HepG2 (cell line): ENCODE results near the gene BTBD19. TPM values are rescaled to one million over a fixed set of nuclear protein-coding genes. Genes with fewer than 3 reads are reported as not detected.

Source experiments
- ETV6 ChIP-seq: sonication (generic); formaldehyde crosslinking; conservative IDR thresholded peaks from 2 replicates; pipeline ENCODE4 v1.4.0; 2020; ENCODE audit warnings: missing genetic modification reagents
- FOXJ3 ChIP-seq: sonication (generic); formaldehyde crosslinking; IDR thresholded peaks from 2 replicates; pipeline ENCODE4 v1.4.0; 2020; ENCODE audit warnings: missing genetic modification reagents, mild to moderate bottlenecking, borderline replicate concordance
- FOXK1 ChIP-seq: sonication (generic); formaldehyde crosslinking; IDR thresholded peaks from 2 replicates; pipeline ENCODE4 v1.4.0; 2020; ENCODE audit warnings: low read depth, missing genetic modification reagents, borderline replicate concordance
- HINFP ChIP-seq: sonication (generic); formaldehyde crosslinking; IDR thresholded peaks from 2 replicates; pipeline ENCODE4 v1.4.0; 2020; ENCODE audit warnings: low read depth, mild to moderate bottlenecking, missing genetic modification reagents
- ISL2 ChIP-seq: sonication (generic); formaldehyde crosslinking; IDR thresholded peaks from 2 replicates; pipeline ENCODE4 v1.5.0; 2020; ENCODE audit warnings: missing genetic modification reagents
- ISX ChIP-seq: sonication (generic); formaldehyde crosslinking; conservative IDR thresholded peaks from 2 replicates; pipeline ENCODE4 v1.5.0; 2020; ENCODE audit warnings: missing genetic modification reagents
- MYNN ChIP-seq: sonication (generic); formaldehyde crosslinking; IDR thresholded peaks from 2 replicates; pipeline ENCODE4 v1.4.0; 2020; ENCODE audit warnings: mild to moderate bottlenecking, low read depth, missing genetic modification reagents
- RORA ChIP-seq: sonication (generic); formaldehyde crosslinking; IDR thresholded peaks from 2 replicates; pipeline ENCODE4 v1.5.0; 2020; ENCODE audit warnings: mild to moderate bottlenecking, missing genetic modification reagents, moderate library complexity
- SRY ChIP-seq: sonication (generic); formaldehyde crosslinking; IDR thresholded peaks from 2 replicates; pipeline ENCODE4 v1.8.0; 2022; ENCODE audit warnings: mild to moderate bottlenecking, missing genetic modification reagents
- TRAFD1 ChIP-seq: sonication (generic); formaldehyde crosslinking; IDR thresholded peaks from 2 replicates; pipeline ENCODE4 v1.5.1; 2020; ENCODE audit warnings: missing genetic modification reagents, mild to moderate bottlenecking, borderline replicate concordance
- ZFP37 ChIP-seq: sonication (generic); formaldehyde crosslinking; IDR thresholded peaks from 2 replicates; pipeline ENCODE4 v1.4.0; 2020; ENCODE audit warnings: missing genetic modification reagents, borderline replicate concordance
- ZMAT5 ChIP-seq: sonication (generic); formaldehyde crosslinking; IDR thresholded peaks from 2 replicates; pipeline ENCODE4 v1.5.0; 2020; ENCODE audit warnings: mild to moderate bottlenecking, low read depth, missing genetic modification reagents, borderline replicate concordance
- ZNF142 ChIP-seq: sonication (generic); formaldehyde crosslinking; IDR thresholded peaks from 2 replicates; pipeline ENCODE4 v1.4.0; 2020; ENCODE audit warnings: missing genetic modification reagents
- ZNF446 ChIP-seq: sonication (generic); formaldehyde crosslinking; IDR thresholded peaks from 2 replicates; pipeline ENCODE4 v1.5.0; 2020; ENCODE audit warnings: mild to moderate bottlenecking, missing genetic modification reagents
- ZNF543 ChIP-seq: sonication (generic); formaldehyde crosslinking; IDR thresholded peaks from 2 replicates; pipeline ENCODE4 v1.4.0; 2020; ENCODE audit warnings: mild to moderate bottlenecking, missing genetic modification reagents
- ZNF883 ChIP-seq: sonication (generic); formaldehyde crosslinking; IDR thresholded peaks from 2 replicates; pipeline ENCODE4 v1.5.1; 2020; ENCODE audit warnings: mild to moderate bottlenecking, missing genetic modification reagents; ENCODE audit errors: not compliant biosample characterization
- polyA plus RNA-seq, 8 experiments: library from polyadenylated mRNA; depleted of rRNA in 3 of 8; stranded (reverse) in 7 of 8; unstranded in 1 of 8; fragments of >200 nt; fragmentation: Illumina TruSeq in 4 of 8; extraction: Trizol in 4 of 8; gene quantifications; 2 replicates each; pipeline versions ENCODE4 v1.2.1 to v1.2.3, GENCODE V29; 2011 to 2016; ENCODE audit warnings: low read depth in 4 of 8, missing spikeins in 1 of 8, mixed read lengths in 1 of 8; ENCODE audit not compliant: insufficient read depth in 1 of 8
- total RNA-seq, 5 experiments: library from RNA; depleted of rRNA; stranded (reverse); fragments of >200 nt; fragmentation: Illumina TruSeq; extraction: Trizol; gene quantifications; 2 replicates each; pipeline ENCODE4 v1.2.3, GENCODE V29; 2016; ENCODE audit warnings: low read depth in 1 of 5

Gene BTBD19
- total and polyA plus RNA-seq, 2 of the 13 experiments (the other 11 are each of a cell fraction or from before 2014, with no cell fraction given), result 2.7 to 6.7 TPM

- TF ChIP-seq ZNF142 (CRISPR knock-in tag) (no peak), SRY (CRISPR knock-in tag) (no peak), TRAFD1 (CRISPR knock-in tag) (no peak), HINFP (CRISPR knock-in tag) (no peak), ISL2 (CRISPR knock-in tag) (peak; percentile 10; the same call in 1 of the 2 replicates), RORA (CRISPR knock-in tag) (no peak), FOXJ3 (CRISPR knock-in tag) (no peak), ZFP37 (CRISPR knock-in tag) (no peak), FOXK1 (CRISPR knock-in tag) (peak; percentile 10; the same call in 1 of the 2 replicates), ZNF446 (CRISPR knock-in tag) (no peak; the same call in 1 of the 2 replicates), ZNF883 (CRISPR knock-in tag) (no peak), ZMAT5 (CRISPR knock-in tag) (no peak), MYNN (CRISPR knock-in tag) (no peak), ISX (no peak), ZNF543 (CRISPR knock-in tag) (no peak), ETV6 (CRISPR knock-in tag) (no peak)
These were observed 905 bp downstream of the BTBD19 start (continued) for GRCh38 chr1:44808938-44809917.
